DND-41 (cell line): ENCODE results near the gene BRK1.
"Not testable (repeated sequence)": the region's sequence is repeated elsewhere in the genome, so short reads cannot be mapped to it uniquely, and the experiment has no call there.

Experiments
- ATAC-seq: fragments of 200-7000 bp; cut with Tn5 transposase; 3 replicates; pipeline ENCODE4 v1.9.1; 2021; ENCODE audit warnings: low read depth; ENCODE audit not compliant: insufficient read depth
- DNase-seq: peaks from one replicate; pipeline ENCODE4 v3.0.0-alpha.2; 2020
- H2AFZ ChIP-seq: 2 replicates; pipeline ENCODE4 v1.6.0; 2012; ENCODE audit warnings: low read depth, low read length
- H3K27ac ChIP-seq: 2 replicates; pipeline ENCODE4 v1.5.1; 2012; ENCODE audit warnings: low read length, inconsistent platforms
- H3K27me3 ChIP-seq: fragments of 200-600 bp; sonication (generic); 2 replicates; pipeline ENCODE4 v1.6.0; 2012; ENCODE audit warnings: low read length, mild to moderate bottlenecking, inconsistent platforms; ENCODE audit not compliant: insufficient read depth, poor library complexity
- H3K36me3 ChIP-seq: 2 replicates; pipeline ENCODE4 v1.5.1; 2012; ENCODE audit warnings: low read length, inconsistent platforms; ENCODE audit not compliant: insufficient read depth
- H3K4me1 ChIP-seq: 2 replicates; pipeline ENCODE4 v1.5.1; 2012; ENCODE audit warnings: mild to moderate bottlenecking, low read length; ENCODE audit not compliant: insufficient read depth
- H3K4me2 ChIP-seq: 2 replicates; pipeline ENCODE4 v1.6.0; 2012; ENCODE audit warnings: mild to moderate bottlenecking, moderate library complexity, low read length, inconsistent platforms; ENCODE audit not compliant: insufficient read depth
- H3K4me3 ChIP-seq, 2 experiments: fragments of 200-600 bp in 1 of 2; shearing (Covaris generic) in 1 of 2; 2 replicates each; pipeline ENCODE4 v1.5.1; 2012 to 2016; ENCODE audit warnings: inconsistent platforms in 2 of 2, low read length in 2 of 2, mild to moderate bottlenecking in 2 of 2, low read depth in 1 of 2, moderate library complexity in 1 of 2
- H3K79me2 ChIP-seq: 2 replicates; pipeline ENCODE4 v1.6.0; 2012; ENCODE audit warnings: low read length, inconsistent platforms; ENCODE audit not compliant: insufficient read depth
- H3K9ac ChIP-seq: 2 replicates; pipeline ENCODE4 v1.6.0; 2012; ENCODE audit warnings: low read depth, mild to moderate bottlenecking, inconsistent platforms, low read length, moderate library complexity
- H3K9me3 ChIP-seq: 2 replicates; pipeline ENCODE4 v1.5.1; 2012; ENCODE audit warnings: low read length, moderate library complexity, mild to moderate bottlenecking, inconsistent platforms; ENCODE audit not compliant: insufficient read depth, severe bottlenecking
- H4K20me1 ChIP-seq: 2 replicates; pipeline ENCODE4 v1.6.0; 2012; ENCODE audit warnings: low read length; ENCODE audit not compliant: insufficient read depth
- EZH2 ChIP-seq: IDR thresholded peaks from 3 replicates; pipeline ENCODE4 v1.6.1; 2012; ENCODE audit warnings: borderline replicate concordance, low read depth, mild to moderate bottlenecking, moderate library complexity, low read length, inconsistent platforms; ENCODE audit not compliant: severe bottlenecking
- TF ChIP-seq, protein P1 (sequence below): IDR thresholded peaks from 2 replicates; pipeline ENCODE4 v1.5.1; 2012; ENCODE audit warnings: borderline replicate concordance, low read length, moderate library complexity, mild to moderate bottlenecking; ENCODE audit not compliant: poor library complexity, severe bottlenecking; ENCODE audit errors: extremely low read depth

Gene BRK1

DNA sequence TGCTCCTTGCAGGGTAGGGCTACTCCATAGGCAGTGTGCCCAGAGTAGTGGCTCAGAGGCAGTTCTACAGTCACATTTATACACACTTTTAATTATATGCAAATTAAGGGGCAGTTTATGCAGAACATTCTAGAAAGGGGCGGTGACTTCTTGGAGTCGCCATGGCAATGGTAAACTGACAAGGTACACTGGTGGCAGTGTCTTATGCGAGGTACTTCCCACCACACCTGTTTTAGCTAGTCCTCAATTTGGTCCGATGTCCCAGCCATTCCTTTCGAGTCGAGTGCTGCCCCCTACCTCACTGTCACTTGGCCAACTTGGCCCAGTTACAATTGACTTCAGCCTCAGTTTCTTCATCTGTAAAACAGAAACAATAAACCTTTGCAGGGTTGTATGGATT is 45.5 kb downstream of the BRK1 start:
- ATAC-seq, result no peak
- no peaks in the 10 kb centered on the region for H3K79me2 ChIP-seq
- H3K27me3 ChIP-seq, result no peaks in the 10 kb centered on the region
- no peak overlapping the region for H2AFZ ChIP-seq
- H3K36me3 ChIP-seq, result no peaks in the 10 kb centered on the region
- H4K20me1 ChIP-seq, result no peaks in the 10 kb centered on the region
- H3K4me1 ChIP-seq, result no peaks in the 10 kb centered on the region
- no peak overlapping the region for H3K27ac ChIP-seq
- no peak overlapping the region for H3K4me2 ChIP-seq
- DNase-seq, result no peak
- H3K4me3 ChIP-seq, result no peak overlapping the region
- no peaks in the 10 kb centered on the region for H3K9me3 ChIP-seq
- TF ChIP-seq, protein P1, sequence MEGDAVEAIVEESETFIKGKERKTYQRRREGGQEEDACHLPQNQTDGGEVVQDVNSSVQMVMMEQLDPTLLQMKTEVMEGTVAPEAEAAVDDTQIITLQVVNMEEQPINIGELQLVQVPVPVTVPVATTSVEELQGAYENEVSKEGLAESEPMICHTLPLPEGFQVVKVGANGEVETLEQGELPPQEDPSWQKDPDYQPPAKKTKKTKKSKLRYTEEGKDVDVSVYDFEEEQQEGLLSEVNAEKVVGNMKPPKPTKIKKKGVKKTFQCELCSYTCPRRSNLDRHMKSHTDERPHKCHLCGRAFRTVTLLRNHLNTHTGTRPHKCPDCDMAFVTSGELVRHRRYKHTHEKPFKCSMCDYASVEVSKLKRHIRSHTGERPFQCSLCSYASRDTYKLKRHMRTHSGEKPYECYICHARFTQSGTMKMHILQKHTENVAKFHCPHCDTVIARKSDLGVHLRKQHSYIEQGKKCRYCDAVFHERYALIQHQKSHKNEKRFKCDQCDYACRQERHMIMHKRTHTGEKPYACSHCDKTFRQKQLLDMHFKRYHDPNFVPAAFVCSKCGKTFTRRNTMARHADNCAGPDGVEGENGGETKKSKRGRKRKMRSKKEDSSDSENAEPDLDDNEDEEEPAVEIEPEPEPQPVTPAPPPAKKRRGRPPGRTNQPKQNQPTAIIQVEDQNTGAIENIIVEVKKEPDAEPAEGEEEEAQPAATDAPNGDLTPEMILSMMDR, result no peak
- TF ChIP-seq EZH2, result no peak
- H3K9ac ChIP-seq, result no peak overlapping the region

DNA sequence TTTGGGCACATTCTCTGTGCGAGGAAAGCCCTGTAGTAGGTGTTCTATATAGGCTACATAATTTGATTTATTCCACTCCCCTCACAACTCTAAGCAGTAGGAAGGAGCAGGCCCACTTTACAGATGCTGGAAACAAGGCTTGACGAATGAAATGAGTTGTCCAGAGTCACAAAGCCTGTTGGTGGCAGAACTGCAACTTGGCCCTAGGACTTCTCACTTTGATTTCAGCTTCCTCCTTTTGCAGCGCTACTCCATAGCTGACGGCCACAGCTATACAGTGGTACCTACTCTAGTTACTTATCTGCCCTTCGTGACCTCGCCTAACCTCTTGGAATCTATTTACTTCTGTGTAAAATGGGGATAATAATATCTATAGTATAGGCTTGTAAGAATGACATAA is 46.7 kb downstream of the BRK1 start:
- Histone ChIP-seq H3K36me3 (no peaks in the 10 kb centered on the region), H4K20me1 (no peaks in the 10 kb centered on the region), H3K4me1 (no peaks in the 10 kb centered on the region), H3K27ac (no peak overlapping the region), H3K4me3 (no peak overlapping the region), H2AFZ (no peak overlapping the region), H3K4me2 (no peak overlapping the region), H3K9me3 (no peaks in the 10 kb centered on the region), H3K27me3 (no peaks in the 10 kb centered on the region), H3K9ac (no peak overlapping the region), H3K79me2 (no peaks in the 10 kb centered on the region)
- no peak for TF ChIP-seq EZH2
- TF ChIP-seq, protein P1, result no peak
- ATAC-seq (no peak), DNase-seq (no peak)

GRCh38 chr3:10164201-10164545 is 48.7 kb downstream of the BRK1 start:
- not testable (repeated sequence) for H3K4me1 ChIP-seq, H3K9ac ChIP-seq, DNase-seq, H3K4me3 ChIP-seq, H3K4me2 ChIP-seq, ATAC-seq, H3K9me3 ChIP-seq, H3K27me3 ChIP-seq, H3K79me2 ChIP-seq, H3K27ac ChIP-seq, H2AFZ ChIP-seq, H4K20me1 ChIP-seq, H3K36me3 ChIP-seq

DNA sequence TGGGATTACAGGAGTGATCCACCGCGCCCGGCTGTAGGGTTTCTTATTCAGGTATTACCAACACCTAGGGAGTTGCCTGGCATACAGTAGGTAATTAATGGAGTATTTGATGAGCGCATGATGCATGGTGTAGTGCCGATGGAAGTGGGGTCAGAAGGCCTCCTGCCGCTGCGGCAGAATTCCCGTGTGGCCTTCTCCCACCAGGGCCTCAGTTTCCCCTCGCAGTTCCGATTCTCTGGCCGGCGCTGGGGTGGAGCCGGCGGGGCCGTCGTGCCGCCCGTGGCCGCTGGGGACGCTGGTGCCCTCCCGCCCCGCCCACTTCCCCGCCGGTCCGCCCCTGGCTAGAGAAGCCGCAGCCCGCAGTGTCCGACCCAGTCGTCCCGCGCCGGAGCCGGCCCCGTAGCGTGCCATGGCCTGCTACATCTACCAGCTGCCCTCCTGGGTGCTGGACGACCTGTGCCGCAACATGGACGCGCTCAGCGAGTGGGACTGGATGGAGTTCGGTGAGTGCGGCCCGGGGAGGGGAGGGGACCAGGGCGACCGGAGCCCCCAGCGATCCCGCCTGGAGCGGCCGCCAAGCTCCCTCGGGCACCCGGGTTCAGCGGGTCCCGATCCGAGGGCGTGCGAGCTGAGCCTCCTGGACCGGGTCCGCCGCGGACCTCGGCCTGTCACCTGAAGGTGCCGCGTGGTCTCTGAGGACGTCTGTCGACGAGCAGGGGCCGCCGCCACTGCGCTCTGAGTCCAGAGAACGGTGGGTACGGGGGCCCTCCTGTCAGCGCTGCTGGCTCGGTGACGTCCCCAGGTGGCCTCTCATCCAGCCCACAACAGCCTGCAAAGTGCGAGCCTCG is 49.3 kb downstream of the BRK1 start, which contains the start of gene IRAK2:
IRAK2 (plus strand) TSS at position 374 of the 848 bp plus-strand sequence; CDS start at position 410, 36 bp downstream.
- Histone ChIP-seq H3K4me2 (no peak within 1 kb of the TSS), H4K20me1 (no peaks in the 10 kb centered on the region), H3K9me3 (peaks cover 11% of the 10 kb centered on the region), H3K36me3 (no peaks in the 10 kb centered on the region), H3K27ac (no peak within 1 kb of the TSS), H3K4me3 (no peak within 1 kb of the TSS), H3K79me2 (no peaks in the 10 kb centered on the region), H3K9ac (no peak within 1 kb of the TSS), H3K27me3 (no peaks in the 10 kb centered on the region), H3K4me1 (no peaks in the 10 kb centered on the region), H2AFZ (no peak within 1 kb of the TSS)
- TF ChIP-seq, protein P1, result no peak
- no peak for ATAC-seq
- DNase-seq, result no peak
